ENCODE measurements around the gene KIRREL3.

- no peak for TF ChIP-seq MXI1 (IDR thresholded peaks at IDR 0.05; ENCODE audit: borderline replicate concordance, low read depth, low read length)
- no peak for TF ChIP-seq CTCF (conservative IDR thresholded peaks at IDR 0.05; ENCODE audit: low read depth, low read length)
- no peak for TF ChIP-seq POLR2A (IDR thresholded peaks at IDR 0.05; ENCODE audit: low read depth, low read length)
- TF ChIP-seq RCOR1 (IDR thresholded peaks at IDR 0.05; ENCODE audit: insufficient replicate concordance, low read length): no peak
- TF ChIP-seq MAFK (IDR thresholded peaks at IDR 0.05; ENCODE audit: low read depth, low read length): no peak
- TF ChIP-seq, protein P1, sequence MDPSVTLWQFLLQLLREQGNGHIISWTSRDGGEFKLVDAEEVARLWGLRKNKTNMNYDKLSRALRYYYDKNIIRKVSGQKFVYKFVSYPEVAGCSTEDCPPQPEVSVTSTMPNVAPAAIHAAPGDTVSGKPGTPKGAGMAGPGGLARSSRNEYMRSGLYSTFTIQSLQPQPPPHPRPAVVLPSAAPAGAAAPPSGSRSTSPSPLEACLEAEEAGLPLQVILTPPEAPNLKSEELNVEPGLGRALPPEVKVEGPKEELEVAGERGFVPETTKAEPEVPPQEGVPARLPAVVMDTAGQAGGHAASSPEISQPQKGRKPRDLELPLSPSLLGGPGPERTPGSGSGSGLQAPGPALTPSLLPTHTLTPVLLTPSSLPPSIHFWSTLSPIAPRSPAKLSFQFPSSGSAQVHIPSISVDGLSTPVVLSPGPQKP (IDR thresholded peaks at IDR 0.05; ENCODE audit: borderline replicate concordance, low read depth, low read length): no peak
- no peak for TF ChIP-seq RFX5 (IDR thresholded peaks at IDR 0.05; ENCODE audit: low read depth, low read length)
- TF ChIP-seq NFE2L2 (IDR thresholded peaks at IDR 0.05; ENCODE audit: low read depth, low read length): no peak
- TF ChIP-seq CEBPB (IDR thresholded peaks at IDR 0.05; ENCODE audit: low read depth, low read length): no peak
Observed at GRCh38 chr11:126500981-126501380, 499.6 kb downstream of the KIRREL3 start.

All from IMR-90 (cell line).